Embryonic facial prominence (tissue), 1 donor: Measurements from ENCODE around the gene HSF5.
"Not testable (repeated sequence)": the region's sequence is repeated elsewhere in the genome, so short reads cannot be mapped to it uniquely, and the experiment has no call there.

Experiments
- DNase-seq: peaks from one replicate; pipeline ENCODE4 v3.0.0-alpha.2; 2016; ENCODE audit errors: extremely low spot score

The HSF5 gene

GRCh38 chr17:58412961-58413586 lies 75.1 kb downstream of the HSF5 start:
- no peak for DNase-seq

GRCh38 chr17:58412064-58412703 lies 76.0 kb downstream of the HSF5 start:
- no peak for DNase-seq

- DNase-seq, result no peak
These were observed 76.8 kb downstream of the HSF5 start for GRCh38 chr17:58411408-58411894.

- no peak for DNase-seq
These were observed 77.3 kb downstream of the HSF5 start for GRCh38 chr17:58410714-58411407.

- DNase-seq, result no peak
These were observed 78.8 kb downstream of the HSF5 start for GRCh38 chr17:58409432-58409831.

GRCh38 chr17:58403311-58403710 lies 84.9 kb downstream of the HSF5 start:
- DNase-seq, result no peak

- no peak for DNase-seq
These were observed 85.5 kb downstream of the HSF5 start for GRCh38 chr17:58402679-58403078.

GRCh38 chr17:58402047-58402446 lies 86.2 kb downstream of the HSF5 start:
- no peak for DNase-seq

GRCh38 chr17:58401287-58401686 lies 86.9 kb downstream of the HSF5 start:
- DNase-seq, result no peak

- no peak for DNase-seq
These were observed 87.4 kb downstream of the HSF5 start for GRCh38 chr17:58400826-58401225.

GRCh38 chr17:58399974-58400373 lies 88.2 kb downstream of the HSF5 start:
- DNase-seq, result no peak

- DNase-seq, result no peak
These were observed 89.5 kb downstream of the HSF5 start for GRCh38 chr17:58398574-58399266.

GRCh38 chr17:58397421-58397820 lies 90.8 kb downstream of the HSF5 start:
- DNase-seq, result not testable (repeated sequence)

- no peak for DNase-seq
These were observed 92.0 kb downstream of the HSF5 start for GRCh38 chr17:58396173-58396572.

- no peak for DNase-seq
These were observed 93.5 kb downstream of the HSF5 start for GRCh38 chr17:58394534-58395223.

GRCh38 chr17:58391302-58391984 lies 96.8 kb downstream of the HSF5 start:
- DNase-seq, result no peak

GRCh38 chr17:58390884-58391283 lies 97.3 kb downstream of the HSF5 start:
- no peak for DNase-seq

GRCh38 chr17:58388302-58389190 lies 99.7 kb downstream of the HSF5 start:
- no peak for DNase-seq

GRCh38 chr17:58387834-58388233 lies 100.4 kb downstream of the HSF5 start:
- no peak for DNase-seq

GRCh38 chr17:58386708-58387107 lies 101.5 kb downstream of the HSF5 start:
- no peak for DNase-seq
